Measurements from ENCODE around the gene ZNF205.
"Not testable (repeated sequence)": the region's sequence is repeated elsewhere in the genome, so short reads cannot be mapped to it uniquely, and the experiment has no call there.

- TF ChIP-seq CTCF (conservative IDR thresholded peaks at IDR 0.05; ENCODE audit: low read depth, low read length); EZH2phosphoT487 (IDR thresholded peaks at IDR 0.05; ENCODE audit: borderline replicate concordance, low read length): not testable (repeated sequence)
Measured at GRCh38 chr16:3072576-3073263, 39.7 kb upstream of the ZNF205 start.
